SU-DHL-6 (cell line): ENCODE measurements around the gene OSBP2.
"Not testable (repeated sequence)": the region's sequence is repeated elsewhere in the genome, so short reads cannot be mapped to it uniquely, and the experiment has no call there.

Experiments used
- H2AFZ ChIP-seq: fragments of 200-600 bp; sonication (generic); 2 replicates; pipeline ENCODE4 v1.6.1; 2014; ENCODE audit warnings: low read depth, mild to moderate bottlenecking, moderate library complexity, mixed read lengths, antibody characterized with exemption, low read length; ENCODE audit not compliant: severe bottlenecking
- H3F3A ChIP-seq: fragments of 200-600 bp; shearing (Covaris generic); 2 replicates; pipeline ENCODE4 v1.6.0; 2016; ENCODE audit warnings: antibody characterized with exemption, mild to moderate bottlenecking; ENCODE audit not compliant: insufficient read depth
- H3K27ac ChIP-seq: fragments of 200-600 bp; sonication (generic); 2 replicates; pipeline ENCODE4 v1.5.1; 2016; ENCODE audit warnings: low read depth, mild to moderate bottlenecking, low read length, moderate library complexity, mixed read lengths
- H3K27me3 ChIP-seq: fragments of 200-600 bp; sonication (generic), shearing (Covaris generic); 2 replicates; pipeline ENCODE4 v1.6.0; 2014; ENCODE audit warnings: mild to moderate bottlenecking, low read length
- H3K36me3 ChIP-seq: fragments of 200-600 bp; sonication (generic); 2 replicates; pipeline ENCODE4 v1.6.1; 2014; ENCODE audit warnings: mild to moderate bottlenecking, low read length, mixed read lengths
- H3K4me2 ChIP-seq: fragments of 300-600, 200-600 bp; shearing (Covaris generic), sonication (generic); 2 replicates; pipeline ENCODE4 v1.6.0; 2014; ENCODE audit warnings: low read length, low read depth, mild to moderate bottlenecking; ENCODE audit not compliant: poor library complexity, severe bottlenecking
- H3K4me3 ChIP-seq: fragments of 200-600 bp; sonication (generic); 2 replicates; pipeline ENCODE4 v1.5.1; 2014; ENCODE audit warnings: antibody characterized with exemption, low read length, mild to moderate bottlenecking, mixed read lengths; ENCODE audit not compliant: insufficient read depth, poor library complexity, severe bottlenecking
- H3K79me2 ChIP-seq: fragments of 200-600 bp; sonication (generic); 2 replicates; pipeline ENCODE4 v1.6.1; 2014; ENCODE audit warnings: mild to moderate bottlenecking, low read length, moderate library complexity; ENCODE audit not compliant: insufficient read depth
- H3K9ac ChIP-seq: fragments of 200-600 bp; sonication (generic); 2 replicates; pipeline ENCODE4 v1.7.0; 2014; ENCODE audit warnings: mild to moderate bottlenecking, low read length
- H3K9me2 ChIP-seq: fragments of 200-600 bp; sonication (generic); replicated peaks from 2 replicates; pipeline ENCODE4 v1.6.1; 2014; ENCODE audit warnings: low read length; ENCODE audit not compliant: insufficient read depth
- H3K9me3 ChIP-seq: fragments of 200-600 bp; sonication (generic); 2 replicates; pipeline ENCODE4 v1.6.1; 2014; ENCODE audit warnings: low read length, mixed read lengths; ENCODE audit not compliant: insufficient read depth
- H4K20me1 ChIP-seq: fragments of 200-600 bp; sonication (generic); 2 replicates; pipeline ENCODE4 v1.6.1; 2014; ENCODE audit warnings: low read depth, mild to moderate bottlenecking, antibody characterized with exemption, low read length, moderate library complexity, mixed read lengths
- CTCF ChIP-seq: fragments of 200-600 bp; sonication (generic); IDR thresholded peaks from one replicate; pipeline ENCODE4 v1.5.1; 2017; ENCODE audit warnings: antibody characterized with exemption, mild to moderate bottlenecking, low read length, moderate library complexity; ENCODE audit not compliant: insufficient read depth, poor library complexity, severe bottlenecking
- EZH2phosphoT487 ChIP-seq: fragments of 200-600 bp; sonication (generic), shearing (Covaris generic); conservative IDR thresholded peaks from 2 replicates; pipeline ENCODE4 v1.6.1; 2018; ENCODE audit warnings: mild to moderate bottlenecking, antibody characterized with exemption, low read length, moderate library complexity, mixed read lengths

Gene OSBP2

GRCh38 chr22:30674482-30674881 is 20.2 kb upstream of the OSBP2 start:
- H3K9me2 ChIP-seq = no peaks in the 10 kb centered on the region
- H4K20me1 ChIP-seq = no peaks in the 10 kb centered on the region
- TF ChIP-seq CTCF = no peak
- H2AFZ ChIP-seq = no peak overlapping the region
- H3K27me3 ChIP-seq = no peaks in the 10 kb centered on the region
- no peak overlapping the region for H3K4me2 ChIP-seq
- H3K9me3 ChIP-seq = no peaks in the 10 kb centered on the region
- H3K36me3 ChIP-seq = no peaks in the 10 kb centered on the region
- H3K27ac ChIP-seq = no peak overlapping the region
- H3F3A ChIP-seq = no peaks in the 10 kb centered on the region
- no peaks in the 10 kb centered on the region for H3K79me2 ChIP-seq
- H3K4me3 ChIP-seq = no peak overlapping the region
- no peak overlapping the region for H3K9ac ChIP-seq

GRCh38 chr22:30675436-30675835 is 19.2 kb upstream of the OSBP2 start:
- no peaks in the 10 kb centered on the region for H4K20me1 ChIP-seq
- no peak overlapping the region for H3K9ac ChIP-seq
- no peak overlapping the region for H2AFZ ChIP-seq
- H3K4me2 ChIP-seq = no peak overlapping the region
- H3K36me3 ChIP-seq = no peaks in the 10 kb centered on the region
- no peaks in the 10 kb centered on the region for H3K79me2 ChIP-seq
- H3K27me3 ChIP-seq = no peaks in the 10 kb centered on the region
- no peaks in the 10 kb centered on the region for H3F3A ChIP-seq
- no peak overlapping the region for H3K27ac ChIP-seq
- no peaks in the 10 kb centered on the region for H3K9me2 ChIP-seq
- H3K9me3 ChIP-seq = no peaks in the 10 kb centered on the region
- TF ChIP-seq EZH2phosphoT487 (no peak), CTCF (no peak)
- H3K4me3 ChIP-seq = no peak overlapping the region

GRCh38 chr22:30676565-30676964 is 18.1 kb upstream of the OSBP2 start:
- H3K79me2 ChIP-seq, H3K27me3 ChIP-seq, H2AFZ ChIP-seq, H3K4me2 ChIP-seq, H3K27ac ChIP-seq, H3K9me2 ChIP-seq, H3K9ac ChIP-seq, H4K20me1 ChIP-seq, H3K9me3 ChIP-seq, H3K4me3 ChIP-seq, H3K36me3 ChIP-seq, H3F3A ChIP-seq: not testable (repeated sequence)

- not testable (repeated sequence) for H3K4me3 ChIP-seq, H4K20me1 ChIP-seq, H3K4me2 ChIP-seq, H3K9ac ChIP-seq, H3K9me2 ChIP-seq, H3K9me3 ChIP-seq, H3K27me3 ChIP-seq, H3K36me3 ChIP-seq, H3K27ac ChIP-seq, H2AFZ ChIP-seq, H3K79me2 ChIP-seq, H3F3A ChIP-seq
Measured at GRCh38 chr22:30679895-30680690, 14.6 kb upstream of the OSBP2 start.
